ENCODE data around the gene ENGASE. TPM values are rescaled to one million over a fixed set of nuclear protein-coding genes. Genes with fewer than 3 reads are reported as not detected.

Gene ENGASE
- total and polyA plus RNA-seq, 9 of the 15 experiments (the other 6 are each of a cell fraction or from before 2014, with no cell fraction given), result 0.06 to 45.5 (median 13.9) TPM

GRCh38 chr17:79073706-79074088, 927 bp upstream of the ENGASE start (continued):
- TF ChIP-seq RERE (CRISPR knock-in tag; IDR thresholded peaks at IDR 0.05; ENCODE audit: borderline replicate concordance) (no peak), POLR2AphosphoS5 (IDR thresholded peaks at IDR 0.05; ENCODE audit: control insufficient read depth, insufficient read depth, low read depth, low read length) (no peak), FUS (optimal IDR thresholded peaks at IDR 0.05; ENCODE audit: low read depth, low read length) (no peak), STAG1 (CRISPR knock-in tag; IDR thresholded peaks at IDR 0.05; ENCODE audit: borderline replicate concordance) (no peak)
